ENCODE data around the gene MATN3. TPM values are rescaled to one million over a fixed set of nuclear protein-coding genes. Genes with fewer than 3 reads are reported as not detected.
"Not testable (repeated sequence)": the region's sequence is repeated elsewhere in the genome, so short reads cannot be mapped to it uniquely, and the experiment has no call there.

MATN3 gene
- total RNA-seq, 1 experiment from 2014 or later = 0.76 TPM

GRCh38 chr2:20045712-20046292 is 33.3 kb upstream of the MATN3 start:
- H3K4me3 ChIP-seq, H3K27me3 ChIP-seq, DNase-seq, H3K9me3 ChIP-seq: not testable (repeated sequence)
- H3K36me3 ChIP-seq = peaks cover 57% of the 10 kb centered on the region

DNA sequence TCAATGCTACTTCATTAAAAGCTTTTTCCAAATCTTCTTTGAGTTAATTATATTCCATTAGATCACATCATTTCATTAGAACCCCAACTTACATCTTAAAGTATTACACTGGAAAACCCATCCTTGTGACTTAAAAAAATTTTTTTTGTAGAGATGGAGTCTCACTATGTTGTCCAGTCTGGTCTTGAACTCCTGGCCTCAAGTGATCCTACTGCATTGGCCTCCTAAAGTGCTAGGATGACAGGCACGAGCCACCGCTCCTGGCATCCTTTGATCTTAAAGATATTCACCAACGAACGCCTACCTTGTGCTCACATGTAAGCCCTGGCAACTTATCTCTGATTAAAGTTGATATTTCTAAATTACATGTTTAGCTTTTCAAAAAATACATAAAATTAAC is 32.3 kb upstream of the MATN3 start:
- Histone ChIP-seq H3K4me3 (no peak overlapping the region), H3K9me3 (no peaks in the 10 kb centered on the region), H3K36me3 (peaks cover 59% of the 10 kb centered on the region), H3K27me3 (no peaks in the 10 kb centered on the region)
- DNase-seq = no peak

GRCh38 chr2:20042531-20042930 is 30.1 kb upstream of the MATN3 start:
- peaks cover 67% of the 10 kb centered on the region for H3K36me3 ChIP-seq
- H3K4me3 ChIP-seq = no peak overlapping the region
- no peaks in the 10 kb centered on the region for H3K27me3 ChIP-seq
- no peak for DNase-seq
- H3K9me3 ChIP-seq = no peaks in the 10 kb centered on the region

GRCh38 chr2:20040489-20041172 is 28.2 kb upstream of the MATN3 start:
- Histone ChIP-seq H3K9me3 (no peaks in the 10 kb centered on the region), H3K4me3 (no peak overlapping the region), H3K27me3 (no peaks in the 10 kb centered on the region), H3K36me3 (peaks cover 75% of the 10 kb centered on the region)
- peak; percentile 36 for DNase-seq

- no peak overlapping the region for H3K4me3 ChIP-seq
- peaks cover 90% of the 10 kb centered on the region for H3K36me3 ChIP-seq
- DNase-seq = no peak
- no peaks in the 10 kb centered on the region for H3K27me3 ChIP-seq
- H3K9me3 ChIP-seq = no peaks in the 10 kb centered on the region
These were observed 25.2 kb upstream of the MATN3 start for GRCh38 chr2:20037660-20038059.

DNA sequence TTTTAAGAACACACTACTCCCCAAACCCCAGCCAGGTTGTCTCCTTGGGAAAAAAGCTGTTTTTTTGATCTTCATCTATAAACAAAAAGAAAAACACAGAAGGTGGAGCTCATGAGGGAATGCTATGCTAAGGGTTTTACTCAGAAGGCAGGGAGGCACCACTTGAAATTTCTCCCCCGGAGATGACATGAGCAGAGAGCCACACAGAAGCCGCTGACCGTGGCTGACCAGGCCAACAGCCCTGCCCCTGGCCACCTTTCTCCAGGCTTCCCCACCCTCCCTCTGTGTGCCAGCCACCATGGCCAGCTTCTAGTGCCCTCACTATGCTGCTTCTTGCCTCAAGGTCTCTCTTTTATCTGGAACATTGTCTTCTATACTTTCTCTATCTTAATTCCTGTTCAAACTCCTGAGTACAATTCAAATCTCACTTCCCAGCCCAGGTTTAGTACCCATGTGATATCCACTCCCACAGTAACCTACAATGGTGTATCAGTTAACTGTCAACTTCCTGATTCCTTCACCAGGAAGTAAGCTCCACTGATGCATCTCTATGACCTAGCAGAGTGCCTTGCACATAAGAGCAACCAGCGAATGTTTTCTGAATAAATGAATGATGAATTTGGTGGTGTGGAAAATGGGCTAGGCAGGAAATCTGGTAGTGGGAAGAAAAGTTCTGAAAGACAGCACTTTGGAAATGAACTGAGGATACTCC is 23.6 kb upstream of the MATN3 start:
- no peak for DNase-seq
- Histone ChIP-seq H3K9me3 (no peaks in the 10 kb centered on the region), H3K36me3 (peaks cover 96% of the 10 kb centered on the region), H3K4me3 (no peak overlapping the region), H3K27me3 (no peaks in the 10 kb centered on the region)

GRCh38 chr2:20034821-20035220 is 22.4 kb upstream of the MATN3 start:
- Histone ChIP-seq H3K27me3 (no peaks in the 10 kb centered on the region), H3K9me3 (no peaks in the 10 kb centered on the region), H3K36me3 (peaks cover 100% of the 10 kb centered on the region), H3K4me3 (no peak overlapping the region)
- no peak for DNase-seq

DNA sequence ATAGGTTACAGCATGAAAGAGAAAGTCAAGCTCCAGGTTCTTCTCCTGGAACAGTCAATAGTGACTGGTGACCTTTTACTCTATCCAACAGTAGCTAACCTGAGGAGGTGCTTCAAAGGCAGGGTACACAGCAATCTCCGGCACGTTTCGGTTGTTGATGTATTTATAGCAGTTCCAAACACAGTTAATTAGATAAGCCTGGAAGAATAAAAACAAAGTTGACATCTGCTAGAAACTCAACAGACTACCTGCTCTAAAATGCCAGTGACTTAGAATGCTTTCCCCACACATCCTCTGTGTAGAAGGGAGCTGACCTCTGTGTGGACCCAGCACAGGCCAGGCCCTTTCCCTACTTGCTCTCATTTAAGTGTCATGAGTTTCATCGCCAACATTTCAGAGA is 21.8 kb upstream of the MATN3 start:
- peaks cover 100% of the 10 kb centered on the region for H3K36me3 ChIP-seq

DNA sequence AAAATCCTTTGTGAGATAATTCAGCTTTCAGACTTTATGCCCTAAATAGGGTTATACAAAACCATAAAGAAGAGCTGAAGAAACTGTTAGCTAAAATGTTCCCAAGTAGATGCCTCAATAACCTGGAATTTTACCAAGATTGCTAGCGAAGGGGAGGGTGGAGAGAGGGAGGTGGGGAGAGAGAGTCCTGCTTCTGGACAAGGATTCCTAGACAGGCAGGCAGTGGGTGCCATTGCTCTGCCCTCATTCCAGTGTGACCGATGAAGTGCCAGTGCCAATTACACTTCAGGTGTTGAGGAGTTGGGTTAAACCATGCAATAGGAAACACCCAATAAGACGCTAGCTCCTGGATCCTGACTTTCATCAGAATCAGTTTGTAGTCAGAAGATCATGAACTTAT is 20.9 kb upstream of the MATN3 start:
- no peaks in the 10 kb centered on the region for H3K27me3 ChIP-seq
- 0 out of 2 replicates have a peak, but pooled peaks cover 4% of the 10 kb centered on the region for H3K9me3 ChIP-seq
- no peak overlapping the region for H3K4me3 ChIP-seq
- DNase-seq = no peak
- H3K36me3 ChIP-seq = peaks cover 100% of the 10 kb centered on the region

More for the DNA sequence above, 21.8 kb upstream of the MATN3 start:
- Histone ChIP-seq H3K27me3 (no peaks in the 10 kb centered on the region), H3K4me3 (no peak overlapping the region), H3K9me3 (0 out of 2 replicates have a peak, but pooled peaks cover 1% of the 10 kb centered on the region)
- no peak for DNase-seq

- DNase-seq = no peak
- H3K36me3 ChIP-seq = peaks cover 82% of the 10 kb centered on the region
These were observed 17.8 kb upstream of the MATN3 start for GRCh38 chr2:20030224-20030623.

DNA sequence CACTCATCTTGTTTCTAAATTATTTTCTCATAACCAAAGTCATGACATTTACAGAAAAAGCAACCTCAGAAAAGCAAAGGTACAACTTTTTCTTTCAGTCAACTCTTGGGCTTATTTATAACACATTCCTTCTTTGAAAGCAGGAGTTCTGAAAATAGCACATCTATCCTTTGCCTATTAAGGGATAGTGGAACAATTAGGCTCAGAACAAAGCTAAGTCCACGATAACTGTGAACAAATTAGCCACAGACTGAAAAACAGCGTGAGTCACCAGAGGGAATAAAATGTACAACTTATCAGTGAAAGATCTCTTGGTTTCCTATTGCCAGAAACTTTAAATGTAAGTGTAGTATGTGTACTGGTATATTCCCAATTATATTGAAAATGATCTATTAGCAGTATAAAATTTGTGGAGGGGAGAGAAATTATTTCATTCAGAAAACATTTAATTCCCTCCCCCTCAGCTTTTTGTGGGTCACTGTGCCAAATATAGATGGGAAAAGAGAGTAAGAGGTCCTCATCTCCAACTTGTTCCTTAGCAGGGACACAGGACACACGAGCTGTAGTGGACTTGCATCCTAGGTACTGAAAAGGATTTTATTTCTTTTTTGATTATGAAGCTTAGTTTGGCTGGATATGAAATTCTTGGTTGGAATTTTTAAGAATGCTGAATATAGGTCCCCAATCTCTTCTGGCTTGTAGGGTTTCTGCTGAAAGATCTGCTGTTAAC is 15.4 kb upstream of the MATN3 start:
- DNase-seq = no peak
- Histone ChIP-seq H3K27me3 (no peaks in the 10 kb centered on the region), H3K36me3 (peaks cover 63% of the 10 kb centered on the region), H3K9me3 (peaks cover 4% of the 10 kb centered on the region; the same call in 1 of the 2 replicates), H3K4me3 (no peak overlapping the region)

More at GRCh38 chr2:20030224-20030623, 17.8 kb upstream of the MATN3 start:
- H3K9me3 ChIP-seq = peaks cover 4% of the 10 kb centered on the region; the same call in 1 of the 2 replicates
- H3K4me3 ChIP-seq = no peak overlapping the region
- no peaks in the 10 kb centered on the region for H3K27me3 ChIP-seq

GRCh38 chr2:20027260-20027677 is 14.8 kb upstream of the MATN3 start:
- Histone ChIP-seq H3K9me3 (peaks cover 6% of the 10 kb centered on the region), H3K4me3 (no peak overlapping the region), H3K36me3 (peaks cover 57% of the 10 kb centered on the region), H3K27me3 (no peaks in the 10 kb centered on the region)
- DNase-seq = no peak

- DNase-seq = no peak
- H3K9me3 ChIP-seq = peaks cover 8% of the 10 kb centered on the region
- H3K27me3 ChIP-seq = no peaks in the 10 kb centered on the region
- H3K36me3 ChIP-seq = peaks cover 37% of the 10 kb centered on the region
- H3K4me3 ChIP-seq = no peak overlapping the region
These were observed 12.8 kb upstream of the MATN3 start for GRCh38 chr2:20025065-20025786.

- DNase-seq = no peak
- Histone ChIP-seq H3K36me3 (peaks cover 21% of the 10 kb centered on the region), H3K27me3 (no peaks in the 10 kb centered on the region), H3K4me3 (no peak overlapping the region), H3K9me3 (peaks cover 4% of the 10 kb centered on the region)
These were observed 11.2 kb upstream of the MATN3 start for GRCh38 chr2:20023688-20024087.

DNA sequence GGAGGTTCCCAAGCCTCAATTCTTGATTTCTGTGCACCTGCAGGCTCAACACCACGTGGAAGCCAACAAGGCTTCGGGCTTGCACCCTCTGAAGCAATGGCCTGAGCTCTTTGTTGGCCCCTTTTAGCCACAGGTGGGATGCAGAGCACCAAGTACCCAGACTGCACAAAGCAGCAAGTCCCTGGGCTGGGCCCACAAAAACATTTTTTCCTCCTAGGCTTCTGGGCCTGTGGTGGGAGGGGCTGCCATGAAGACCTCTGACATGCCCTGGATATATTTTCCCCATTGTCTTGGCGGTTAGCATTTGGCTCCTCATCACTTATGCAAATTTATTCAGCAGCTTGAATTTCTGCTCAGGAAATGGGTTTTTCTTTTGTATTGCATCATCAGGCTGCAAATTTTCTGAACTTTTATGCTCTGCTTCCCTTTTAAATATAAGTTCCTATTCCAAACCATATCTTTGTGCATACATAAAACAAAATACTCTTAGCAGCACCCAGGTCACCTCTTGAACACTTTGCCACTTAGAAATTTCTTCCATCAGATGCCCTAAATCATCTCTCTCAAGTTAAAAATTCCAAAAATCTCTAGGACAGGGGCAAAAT is 9.0 kb upstream of the MATN3 start:
- peaks cover 4% of the 10 kb centered on the region for H3K9me3 ChIP-seq
- no peak overlapping the region for H3K4me3 ChIP-seq
- H3K27me3 ChIP-seq = no peaks in the 10 kb centered on the region
- peaks cover 5% of the 10 kb centered on the region for H3K36me3 ChIP-seq
- DNase-seq = no peak

DNA sequence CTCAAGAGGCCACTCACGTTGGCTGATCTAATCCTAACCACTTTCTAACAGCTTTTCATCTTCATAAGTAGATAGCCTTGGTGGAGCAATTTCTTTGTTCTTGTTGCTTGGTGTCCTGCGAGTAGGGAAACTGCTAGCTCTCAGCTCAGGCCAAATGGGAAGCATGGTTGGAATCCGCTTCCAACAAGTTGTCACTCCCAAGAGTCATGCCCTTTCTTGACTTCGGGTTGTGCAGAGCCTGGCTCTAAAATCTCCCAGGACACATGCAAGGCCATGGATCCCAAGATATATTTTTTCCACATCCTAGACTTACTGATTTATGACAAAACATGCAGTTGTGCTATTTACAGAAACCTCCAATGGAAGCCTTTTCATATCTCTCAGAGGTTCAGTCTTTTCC is 7.3 kb upstream of the MATN3 start:
- H3K9me3 ChIP-seq = peaks cover 4% of the 10 kb centered on the region
- H3K4me3 ChIP-seq = no peak overlapping the region
- no peaks in the 10 kb centered on the region for H3K27me3 ChIP-seq
- no peak for DNase-seq
- H3K36me3 ChIP-seq = peaks cover 5% of the 10 kb centered on the region
